GM12878 (cell line): Measurements from ENCODE around the gene EML3. TPM values are rescaled to one million over a fixed set of nuclear protein-coding genes. Genes with fewer than 3 reads are reported as not detected.

Experiments
- ATAC-seq: fragments of 200-7000 bp; cut with Tn5 transposase; 3 replicates; pipeline ENCODE4 v1.9.1; 2020; ENCODE audit warnings: mild to moderate bottlenecking, moderate library complexity
- BruUV-seq: library from RNA; stranded (reverse); fragments of 400-500 nt; replicated peaks from 2 replicates; lab custom pipeline; 2021; lab: Mats Ljungman, UMichigan
- CTCF ChIA-PET: fragments of 300-600 bp; sonication (Branson Sonifier 250); formaldehyde crosslinking; extraction: SDS; loops from one replicate; lab custom pipeline; 2021; ENCODE audit warnings: inconsistent platforms; lab: Yijun Ruan, JAX
- POLR2A ChIA-PET: fragments of 350-600 bp; formaldehyde crosslinking; extraction: SDS; loops from one replicate; lab custom pipeline; 2021; ENCODE audit warnings: inconsistent platforms; lab: Charles Lee
- RAD21 ChIA-PET: fragments of 300-600 bp; sonication (Branson Sonifier 250); formaldehyde crosslinking; loops from one replicate; lab custom pipeline; 2023; ENCODE audit warnings: antibody characterized with exemption; ENCODE audit not compliant: unreplicated experiment; lab: Charles Lee
- SMC1A ChIA-PET: fragments of 300-600 bp; sonication (Branson Sonifier 250); formaldehyde crosslinking; loops from one replicate; lab custom pipeline; 2023; ENCODE audit not compliant: unreplicated experiment, uncharacterized antibody; lab: Charles Lee
- DNase-seq: peaks from one replicate; pipeline ENCODE4 v3.0.0-alpha.2; 2011; ENCODE audit warnings: low read depth, low spot score
- FAIRE-seq: peaks from 3 replicates; lab custom pipeline; 2011; peaks lifted over from hg19 to GRCh38; lab: Jason Lieb, UNC
- H2AFZ ChIP-seq: 2 replicates; pipeline ENCODE4 v1.6.0; 2011; ENCODE audit warnings: low read depth, low read length, control low read depth; ENCODE audit not compliant: control insufficient read depth
- H3K27ac ChIP-seq: 2 replicates; pipeline ENCODE4 v1.5.1; 2011; ENCODE audit warnings: control low read depth; ENCODE audit not compliant: control insufficient read depth, insufficient read depth
- H3K27me3 ChIP-seq, 2 experiments: replicated peaks in 1 of 2; 2 replicates each; pipeline versions ENCODE4 v1.6.0 to v1.6.1; 2011; ENCODE audit warnings: low read length in 1 of 2; ENCODE audit not compliant: control insufficient read depth in 2 of 2, insufficient read depth in 2 of 2
- H3K36me3 ChIP-seq, 2 experiments: 2 replicates each; pipeline ENCODE4 v1.5.1; 2011; ENCODE audit warnings: low read length in 1 of 2; ENCODE audit not compliant: control insufficient read depth in 2 of 2, insufficient read depth in 2 of 2
- H3K4me1 ChIP-seq: 2 replicates; pipeline ENCODE4 v1.6.1; 2011; ENCODE audit warnings: mild to moderate bottlenecking, low read length, moderate library complexity, mixed read lengths; ENCODE audit not compliant: control insufficient read depth, insufficient read depth
- H3K4me2 ChIP-seq: 2 replicates; pipeline ENCODE4 v1.6.0; 2011; ENCODE audit warnings: control low read depth; ENCODE audit not compliant: control insufficient read depth, insufficient read depth
- H3K4me3 ChIP-seq: fragments of 200-600 bp; sonication (generic); 2 replicates; pipeline ENCODE4 v1.5.1; 2016
- H3K79me2 ChIP-seq: 2 replicates; pipeline ENCODE4 v1.6.0; 2011; ENCODE audit warnings: low read length; ENCODE audit not compliant: control insufficient read depth, insufficient read depth
- H3K9ac ChIP-seq: 2 replicates; pipeline ENCODE4 v1.8.0; 2011; ENCODE audit warnings: low read length, control low read depth, mixed read lengths; ENCODE audit not compliant: control insufficient read depth, insufficient read depth
- H3K9me3 ChIP-seq: replicated peaks from 3 replicates; pipeline ENCODE4 v1.5.1; 2011; ENCODE audit warnings: mild to moderate bottlenecking, low read length; ENCODE audit not compliant: control insufficient read depth, insufficient read depth
- H4K20me1 ChIP-seq: 2 replicates; pipeline ENCODE4 v1.6.0; 2011; ENCODE audit not compliant: control insufficient read depth, insufficient read depth
- CBFB ChIP-seq: IDR thresholded peaks from 2 replicates; pipeline ENCODE4 v1.6.1; 2016; ENCODE audit warnings: antibody characterized with exemption, low read depth
- ESRRA ChIP-seq: IDR thresholded peaks from 2 replicates; pipeline ENCODE4 v1.6.1; 2012; ENCODE audit warnings: mild to moderate bottlenecking, low read length, improper control_type of control experiment
- IRF4 ChIP-seq: IDR thresholded peaks from 2 replicates; pipeline ENCODE4 v1.6.1; 2011; ENCODE audit warnings: low read depth, low read length
- LARP7 ChIP-seq: fragments of 450-650 bp; IDR thresholded peaks from 2 replicates; pipeline ENCODE4 v1.6.1; 2017; ENCODE audit warnings: mild to moderate bottlenecking
- MTA2 ChIP-seq: fragments of 450-650 bp; IDR thresholded peaks from 2 replicates; pipeline ENCODE4 v1.6.1; 2016; ENCODE audit warnings: low read depth, mild to moderate bottlenecking, moderate library complexity
- MYB ChIP-seq: fragments of 150-350 bp; IDR thresholded peaks from 2 replicates; pipeline ENCODE4 v1.6.1; 2014; ENCODE audit warnings: mild to moderate bottlenecking, low read depth, low read length, borderline replicate concordance
- PAX5 ChIP-seq: IDR thresholded peaks from 2 replicates; pipeline ENCODE4 v1.6.1; 2011; ENCODE audit warnings: low read depth, low read length, borderline replicate concordance
- POLR2A ChIP-seq: IDR thresholded peaks from 2 replicates; pipeline ENCODE4 v1.6.1; 2011; ENCODE audit warnings: low read depth, mild to moderate bottlenecking, low read length
- RUNX3 ChIP-seq: IDR thresholded peaks from 2 replicates; pipeline ENCODE4 v1.6.1; 2012; ENCODE audit warnings: low read length, inconsistent platforms
- SIX5 ChIP-seq: IDR thresholded peaks from 2 replicates; pipeline ENCODE4 v1.6.1; 2011; ENCODE audit warnings: mild to moderate bottlenecking, low read depth, low read length, moderate library complexity; ENCODE audit not compliant: severe bottlenecking
- SREBF2 ChIP-seq: IDR thresholded peaks from 2 replicates; pipeline ENCODE4 v1.6.1; 2012; ENCODE audit warnings: mild to moderate bottlenecking, low read length
- STAT1 ChIP-seq: fragments of 450-650 bp; conservative IDR thresholded peaks from 2 replicates; pipeline ENCODE4 v1.6.1; 2014; ENCODE audit warnings: antibody characterized with exemption, mild to moderate bottlenecking
- STAT3 ChIP-seq: IDR thresholded peaks from 2 replicates; pipeline ENCODE4 v1.6.1; 2011; ENCODE audit warnings: low read depth, low read length, improper control_type of control experiment
- TCF7 ChIP-seq: IDR thresholded peaks from 2 replicates; pipeline ENCODE4 v1.6.1; 2014; ENCODE audit warnings: antibody characterized with exemption, borderline replicate concordance
- WGBS: methylation state at CpG from one replicate; pipeline ENCODE4 v1.1.6; 2016; ENCODE audit warnings: low lambda C conversion rate; ENCODE audit not compliant: insufficient replicate concordance, insufficient coverage; ENCODE audit errors: missing lambda C conversion rate; 5-methylcytosine and 5-hydroxymethylcytosine counted together
- in situ Hi-C: fragments of 300-500 bp; cut with MboI; formaldehyde crosslinking; loops from 9 replicates; pipeline ENCODE4 v1.14.3; 2018; ENCODE audit warnings: mixed read lengths
- intact Hi-C: fragments of 100-400 bp; cut with micrococcal nuclease; formaldehyde crosslinking; loops from one replicate; pipeline ENCODE4 v1.14.2; 2022; ENCODE audit not compliant: unreplicated experiment
- polyA plus RNA-seq, 11 experiments: library from polyadenylated mRNA; depleted of rRNA in 4 of 11; unstranded in 6 of 11; stranded (reverse) in 5 of 11; fragments of >200 nt; fragmentation: Nextera tagmentation in 4 of 11; fragmentation: Illumina TruSeq in 1 of 11; extraction: Ambion mirVana in 4 of 11; extraction: Trizol in 1 of 11; gene quantifications; 1 replicate in 1 of 11; 2 replicates in 10 of 11; pipeline versions ENCODE4 v1.2.1 to v1.2.3, GENCODE V29; 2011 to 2016; ENCODE audit warnings: inconsistent platforms in 2 of 11, missing spikeins in 2 of 11, low read depth in 1 of 11
- total RNA-seq, 4 experiments: library from RNA; depleted of rRNA in 3 of 4; stranded (reverse); fragments of >200 nt in 3 of 4; fragmentation: Illumina TruSeq in 1 of 4; extraction: Trizol in 1 of 4; gene quantifications; 2 replicates each; pipeline versions ENCODE4 v1.2.1 to v1.2.3, GENCODE V29; 2013 to 2021
- TF ChIP-seq, protein P1 (sequence below): fragments of 450-650 bp; IDR thresholded peaks from 2 replicates; pipeline ENCODE4 v1.6.1; 2018; ENCODE audit warnings: borderline replicate concordance, mild to moderate bottlenecking; ENCODE audit not compliant: partially characterized antibody

Gene EML3
- total and polyA plus RNA-seq, 10 of the 15 experiments (the other 5 are each of a cell fraction or from before 2014, with no cell fraction given): 0.58 to 82.5 (median 24.8) TPM

DNA sequence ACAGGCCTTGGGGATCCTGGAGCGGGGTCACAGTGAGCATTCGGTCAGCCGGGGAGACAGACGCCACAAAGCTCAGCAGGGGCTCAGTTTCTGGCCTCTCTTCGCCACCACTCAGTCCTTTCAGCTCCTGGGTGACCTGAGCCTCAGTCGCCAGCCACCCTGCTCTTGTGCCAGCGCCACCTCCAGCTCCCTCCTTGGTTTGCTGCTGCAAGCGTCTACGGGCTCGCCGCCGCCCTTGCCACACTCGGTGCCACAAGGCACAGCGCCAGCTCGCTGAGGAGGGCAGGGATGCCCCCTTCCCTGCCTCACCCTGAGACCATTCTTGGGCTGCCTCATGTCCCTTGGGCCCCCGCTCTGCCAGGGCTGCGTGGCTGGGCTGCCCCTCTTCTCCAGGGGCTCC lies 37.4 kb downstream of the EML3 start:
- peak overlapping the region; percentile 97; the same call in 1 of the 2 replicates for H3K9ac ChIP-seq
- ChIA-PET SMC1A (interaction anchor here (0.7 to 2.1 kb wide), 5 partner anchors 12 to 36 kb away, joined by 3 to 14 read pairs (median 5); partner anchors contain the start of gene TUT1), CTCF (interaction anchor here (1.9 to 3.9 kb wide), 3 partner anchors 17 to 151 kb away, joined by 8 to 27 read pairs (median 23); partner anchors contain the start of gene TUT1), POLR2A (interaction anchor here (0.6 to 5.0 kb wide), 6 partner anchors 10 to 240 kb away, joined by 3 to 37 read pairs (median 8); partner anchors contain the start of genes C11orf98, CSKMT and TUT1), RAD21 (interaction anchor here (0.6 to 3.3 kb wide), 4 partner anchors 17 to 151 kb away, joined by 3 to 25 read pairs (median 11); no protein-coding TSS in a partner anchor)
- TF ChIP-seq RUNX3: 0 out of 2 replicates have a peak, but pooled peaks have one; percentile 1
- no peak for TF ChIP-seq TCF7
- in situ Hi-C loops (no loop called here), intact Hi-C loops (no loop called here)
- no peaks in the 10 kb centered on the region for H4K20me1 ChIP-seq
- H3K36me3 ChIP-seq: peaks cover 16 to 27% of the 10 kb centered on the region in 2 experiments
- H3K4me3 ChIP-seq: peak overlapping the region; percentile 90
- no peaks in the 10 kb centered on the region for H3K9me3 ChIP-seq
- H3K4me1 ChIP-seq: peaks cover 24% of the 10 kb centered on the region
- FAIRE-seq (no peak), DNase-seq (no peak), ATAC-seq (no peak)
- no peaks in the 10 kb centered on the region for H3K27me3 ChIP-seq
- no TSS peak for BruUV-seq
- WGBS: 97% methylated on average over 17 of the region's 17 CpGs
- H3K27ac ChIP-seq: no peak overlapping the region; the same call in 1 of the 2 replicates
- peak overlapping the region; percentile 99 for H3K4me2 ChIP-seq
- peaks cover 45% of the 10 kb centered on the region for H3K79me2 ChIP-seq
- H2AFZ ChIP-seq: no peak overlapping the region

DNA sequence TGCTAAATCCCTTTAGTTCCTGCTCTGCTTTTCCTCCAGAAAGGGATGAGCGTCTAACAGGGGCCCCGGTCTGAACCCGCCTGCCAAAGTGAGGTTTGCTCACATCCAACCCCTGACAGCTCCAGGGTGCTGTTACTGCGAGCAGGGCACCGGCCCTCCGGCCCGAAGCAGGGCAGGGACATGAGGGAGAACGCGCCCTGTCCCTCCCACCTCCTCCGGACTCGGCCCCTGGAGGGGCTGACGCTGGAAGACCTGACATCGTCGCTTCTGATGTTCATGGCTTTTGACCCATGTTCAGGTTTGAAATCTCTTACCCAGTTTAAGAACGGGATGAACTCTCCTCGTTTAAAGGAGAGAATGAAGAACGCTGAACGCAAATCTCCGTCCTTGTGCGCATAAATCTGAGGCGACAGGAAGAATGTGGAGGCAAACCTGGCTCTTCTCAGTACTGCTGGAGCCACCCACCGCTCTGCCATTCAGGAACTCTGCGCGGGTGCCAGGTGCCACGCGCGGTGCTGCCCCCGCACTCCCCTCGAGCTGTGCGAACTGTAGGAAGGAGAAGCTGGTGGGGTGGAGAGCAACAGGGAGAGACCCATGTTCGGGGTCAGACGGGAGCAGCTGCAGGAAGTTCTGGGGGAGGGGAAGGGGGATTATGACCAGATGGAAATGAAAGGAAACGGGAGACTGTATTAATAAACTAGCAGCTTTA lies 38.1 kb downstream of the EML3 start:
- no peaks in the 10 kb centered on the region for H3K27me3 ChIP-seq
- WGBS: 3% methylated on average over 33 of the region's 33 CpGs
- intact Hi-C loops: no loop called here
- H3K79me2 ChIP-seq: peaks cover 51% of the 10 kb centered on the region
- peak overlapping the region; percentile 99 for H3K4me2 ChIP-seq
- H4K20me1 ChIP-seq: no peaks in the 10 kb centered on the region
- peak overlapping the region; percentile 88 for H2AFZ ChIP-seq
- no peaks in the 10 kb centered on the region for H3K9me3 ChIP-seq
- DNase-seq: no peak
- peak; percentile 56 for FAIRE-seq
- H3K9ac ChIP-seq: peak overlapping the region; percentile 97
- peak; percentile 37 for ATAC-seq
- BruUV-seq: TSS peak; percentile 96
- ChIA-PET POLR2A (interaction anchor here (0.5 to 5.0 kb wide), 29 partner anchors 9 to 241 kb away, joined by 3 to 37 read pairs (median 4); partner anchors contain the start of genes B3GAT3, C11orf98, CSKMT and HNRNPUL2), CTCF (interaction anchor here (0.6 to 3.9 kb wide), 12 partner anchors 13 to 195 kb away, joined by 3 to 27 read pairs (median 4); partner anchors contain the start of genes HNRNPUL2 and TUT1), RAD21 (interaction anchor here (0.6 to 3.3 kb wide), 19 partner anchors 9 to 197 kb away, joined by 3 to 27 read pairs (median 4); partner anchors contain the start of genes AHNAK, B3GAT3, C11orf98 and CSKMT), SMC1A (interaction anchor here (0.6 to 2.1 kb wide), 10 partner anchors 13 to 466 kb away, joined by 3 to 14 read pairs (median 4); partner anchors contain the start of gene TUT1)
- peaks cover 24% of the 10 kb centered on the region for H3K4me1 ChIP-seq
- peak overlapping the region; percentile 90 for H3K4me3 ChIP-seq
- in situ Hi-C loops: no loop called here
- peaks cover 16 to 33% of the 10 kb centered on the region in 2 experiments for H3K36me3 ChIP-seq
- peak overlapping the region; percentile 86 for H3K27ac ChIP-seq
- TF ChIP-seq MTA2 (no peak), PAX5 (no peak), SIX5 (no peak), CBFB (no peak; the same call in 1 of the 2 replicates), STAT3 (no peak), IRF4 (no peak), SREBF2 (no peak), MYB (no peak), POLR2A (peak; percentile 61), STAT1 (0 out of 2 replicates have a peak, but pooled peaks have one; percentile 61), LARP7 (peak; percentile 75), ESRRA (no peak)
- TF ChIP-seq, protein P1, sequence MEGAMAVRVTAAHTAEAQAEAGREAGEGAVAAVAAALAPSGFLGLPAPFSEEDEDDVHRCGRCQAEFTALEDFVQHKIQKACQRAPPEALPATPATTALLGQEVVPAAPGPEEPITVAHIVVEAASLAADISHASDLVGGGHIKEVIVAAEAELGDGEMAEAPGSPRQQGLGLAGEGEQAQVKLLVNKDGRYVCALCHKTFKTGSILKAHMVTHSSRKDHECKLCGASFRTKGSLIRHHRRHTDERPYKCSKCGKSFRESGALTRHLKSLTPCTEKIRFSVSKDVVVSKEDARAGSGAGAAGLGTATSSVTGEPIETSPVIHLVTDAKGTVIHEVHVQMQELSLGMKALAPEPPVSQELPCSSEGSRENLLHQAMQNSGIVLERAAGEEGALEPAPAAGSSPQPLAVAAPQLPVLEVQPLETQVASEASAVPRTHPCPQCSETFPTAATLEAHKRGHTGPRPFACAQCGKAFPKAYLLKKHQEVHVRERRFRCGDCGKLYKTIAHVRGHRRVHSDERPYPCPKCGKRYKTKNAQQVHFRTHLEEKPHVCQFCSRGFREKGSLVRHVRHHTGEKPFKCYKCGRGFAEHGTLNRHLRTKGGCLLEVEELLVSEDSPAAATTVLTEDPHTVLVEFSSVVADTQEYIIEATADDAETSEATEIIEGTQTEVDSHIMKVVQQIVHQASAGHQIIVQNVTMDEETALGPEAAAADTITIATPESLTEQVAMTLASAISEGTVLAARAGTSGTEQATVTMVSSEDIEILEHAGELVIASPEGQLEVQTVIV: no peak
